SU-DHL-6 (cell line): ENCODE results near the gene BRAT1.

Experiments
- H2AFZ ChIP-seq: fragments of 200-600 bp; sonication (generic); 2 replicates; pipeline ENCODE4 v1.6.1; 2014; ENCODE audit warnings: low read depth, mild to moderate bottlenecking, moderate library complexity, mixed read lengths, antibody characterized with exemption, low read length; ENCODE audit not compliant: severe bottlenecking
- H3F3A ChIP-seq: fragments of 200-600 bp; shearing (Covaris generic); 2 replicates; pipeline ENCODE4 v1.6.0; 2016; ENCODE audit warnings: antibody characterized with exemption, mild to moderate bottlenecking; ENCODE audit not compliant: insufficient read depth
- H3K27ac ChIP-seq: fragments of 200-600 bp; sonication (generic); 2 replicates; pipeline ENCODE4 v1.5.1; 2016; ENCODE audit warnings: low read depth, mild to moderate bottlenecking, low read length, moderate library complexity, mixed read lengths
- H3K27me3 ChIP-seq: fragments of 200-600 bp; sonication (generic), shearing (Covaris generic); 2 replicates; pipeline ENCODE4 v1.6.0; 2014; ENCODE audit warnings: mild to moderate bottlenecking, low read length
- H3K36me3 ChIP-seq: fragments of 200-600 bp; sonication (generic); 2 replicates; pipeline ENCODE4 v1.6.1; 2014; ENCODE audit warnings: mild to moderate bottlenecking, low read length, mixed read lengths
- H3K4me2 ChIP-seq: fragments of 300-600, 200-600 bp; shearing (Covaris generic), sonication (generic); 2 replicates; pipeline ENCODE4 v1.6.0; 2014; ENCODE audit warnings: low read length, low read depth, mild to moderate bottlenecking; ENCODE audit not compliant: poor library complexity, severe bottlenecking
- H3K4me3 ChIP-seq: fragments of 200-600 bp; sonication (generic); 2 replicates; pipeline ENCODE4 v1.5.1; 2014; ENCODE audit warnings: antibody characterized with exemption, low read length, mild to moderate bottlenecking, mixed read lengths; ENCODE audit not compliant: insufficient read depth, poor library complexity, severe bottlenecking
- H3K79me2 ChIP-seq: fragments of 200-600 bp; sonication (generic); 2 replicates; pipeline ENCODE4 v1.6.1; 2014; ENCODE audit warnings: mild to moderate bottlenecking, low read length, moderate library complexity; ENCODE audit not compliant: insufficient read depth
- H3K9ac ChIP-seq: fragments of 200-600 bp; sonication (generic); 2 replicates; pipeline ENCODE4 v1.7.0; 2014; ENCODE audit warnings: mild to moderate bottlenecking, low read length
- H3K9me2 ChIP-seq: fragments of 200-600 bp; sonication (generic); replicated peaks from 2 replicates; pipeline ENCODE4 v1.6.1; 2014; ENCODE audit warnings: low read length; ENCODE audit not compliant: insufficient read depth
- H3K9me3 ChIP-seq: fragments of 200-600 bp; sonication (generic); 2 replicates; pipeline ENCODE4 v1.6.1; 2014; ENCODE audit warnings: low read length, mixed read lengths; ENCODE audit not compliant: insufficient read depth
- H4K20me1 ChIP-seq: fragments of 200-600 bp; sonication (generic); 2 replicates; pipeline ENCODE4 v1.6.1; 2014; ENCODE audit warnings: low read depth, mild to moderate bottlenecking, antibody characterized with exemption, low read length, moderate library complexity, mixed read lengths
- CTCF ChIP-seq: fragments of 200-600 bp; sonication (generic); IDR thresholded peaks from one replicate; pipeline ENCODE4 v1.5.1; 2017; ENCODE audit warnings: antibody characterized with exemption, mild to moderate bottlenecking, low read length, moderate library complexity; ENCODE audit not compliant: insufficient read depth, poor library complexity, severe bottlenecking
- EZH2phosphoT487 ChIP-seq: fragments of 200-600 bp; sonication (generic), shearing (Covaris generic); conservative IDR thresholded peaks from 2 replicates; pipeline ENCODE4 v1.6.1; 2018; ENCODE audit warnings: mild to moderate bottlenecking, antibody characterized with exemption, low read length, moderate library complexity, mixed read lengths

Gene BRAT1

DNA sequence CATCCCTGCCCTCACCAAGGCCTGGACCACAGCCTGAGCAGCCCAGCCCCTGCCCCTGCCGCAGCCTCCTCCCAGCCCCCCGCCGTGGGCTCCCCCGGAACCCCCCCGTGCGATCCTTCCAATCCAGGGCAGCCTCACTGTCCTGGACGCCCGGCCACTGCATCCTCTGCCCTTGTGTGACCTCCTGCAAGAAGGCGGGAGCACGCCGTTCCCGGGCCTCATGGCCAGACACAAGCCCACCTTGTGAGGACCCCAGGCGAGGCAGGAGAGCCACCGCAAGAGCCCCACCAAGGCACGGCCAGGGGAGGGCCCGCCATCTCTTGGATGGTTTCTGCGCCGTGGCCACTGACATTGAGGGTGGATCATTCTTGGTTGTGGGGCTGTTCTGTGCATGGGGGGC, 43.6 kb downstream of the BRAT1 start:
- Histone ChIP-seq H3K9me2 (no peaks in the 10 kb centered on the region), H2AFZ (no peak overlapping the region), H3K4me3 (no peak overlapping the region), H3K4me2 (no peak overlapping the region), H3K36me3 (no peaks in the 10 kb centered on the region), H3K9ac (no peak overlapping the region), H4K20me1 (no peaks in the 10 kb centered on the region), H3F3A (no peaks in the 10 kb centered on the region), H3K9me3 (no peaks in the 10 kb centered on the region), H3K27me3 (no peaks in the 10 kb centered on the region), H3K79me2 (no peaks in the 10 kb centered on the region), H3K27ac (no peak overlapping the region)
- TF ChIP-seq CTCF (no peak), EZH2phosphoT487 (no peak)

- no peaks in the 10 kb centered on the region for H4K20me1 ChIP-seq
- no peaks in the 10 kb centered on the region for H3K36me3 ChIP-seq
- no peaks in the 10 kb centered on the region for H3K79me2 ChIP-seq
- H3K9me2 ChIP-seq = no peaks in the 10 kb centered on the region
- TF ChIP-seq EZH2phosphoT487 = 0 out of 2 replicates have a peak, but pooled peaks have one; percentile 38
- TF ChIP-seq CTCF = no peak
- H3K9ac ChIP-seq = no peak overlapping the region
- H3F3A ChIP-seq = no peaks in the 10 kb centered on the region
- no peak overlapping the region for H3K27ac ChIP-seq
- H3K27me3 ChIP-seq = no peaks in the 10 kb centered on the region
- H3K4me2 ChIP-seq = peak overlapping the region; percentile 6
- H3K9me3 ChIP-seq = no peaks in the 10 kb centered on the region
- H2AFZ ChIP-seq = no peak overlapping the region
- H3K4me3 ChIP-seq = no peak overlapping the region
Observed at GRCh38 chr7:2510909-2511768, 44.2 kb downstream of the BRAT1 start.

DNA sequence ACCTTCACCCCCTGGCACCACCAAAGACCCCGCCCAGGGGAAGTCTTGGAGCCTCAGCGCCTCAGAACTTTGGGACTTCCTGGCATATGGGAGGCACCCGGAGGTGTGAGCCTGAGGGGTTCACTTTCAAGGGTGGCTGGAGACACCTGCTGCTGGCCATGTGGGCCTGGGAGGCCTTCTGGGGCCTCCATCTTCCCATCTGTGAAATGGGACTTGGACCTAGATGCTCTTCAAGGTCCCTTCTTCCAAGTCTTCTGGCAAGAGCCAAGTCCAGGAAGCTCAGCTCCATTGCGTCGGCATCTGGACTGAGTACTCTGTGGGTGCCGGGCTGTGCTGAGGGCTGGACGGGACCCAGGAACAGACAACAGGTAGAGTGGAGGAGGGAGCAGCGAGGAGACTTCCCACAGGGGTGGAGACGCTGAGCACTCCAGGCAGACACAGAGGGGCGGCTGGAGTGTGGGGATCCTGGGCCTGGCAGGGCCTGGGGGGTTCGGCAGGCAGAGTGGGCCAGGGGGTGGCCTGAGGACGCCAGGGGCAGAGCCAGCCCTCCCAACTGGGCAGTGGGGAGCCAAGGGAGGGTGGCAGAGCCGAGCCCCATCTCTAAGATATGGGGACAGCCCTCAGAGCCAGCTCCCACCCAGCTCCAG, 45.1 kb downstream of the BRAT1 start:
- Histone ChIP-seq H3K9me3 (no peaks in the 10 kb centered on the region), H3K27ac (no peak overlapping the region), H3K36me3 (no peaks in the 10 kb centered on the region), H3K4me3 (no peak overlapping the region), H2AFZ (no peak overlapping the region), H3K27me3 (no peaks in the 10 kb centered on the region), H3K4me2 (no peak overlapping the region), H3F3A (no peaks in the 10 kb centered on the region), H3K79me2 (no peaks in the 10 kb centered on the region), H4K20me1 (no peaks in the 10 kb centered on the region), H3K9ac (no peak overlapping the region), H3K9me2 (no peaks in the 10 kb centered on the region)
- no peak for TF ChIP-seq CTCF
- no peak for TF ChIP-seq EZH2phosphoT487
